ENCODE results near the gene NRSN2. TPM values are rescaled to one million over a fixed set of nuclear protein-coding genes. Genes with fewer than 3 reads are reported as not detected.

The NRSN2 gene
- total RNA-seq, 1 experiment from 2014 or later, result 1.9 TPM

DNA sequence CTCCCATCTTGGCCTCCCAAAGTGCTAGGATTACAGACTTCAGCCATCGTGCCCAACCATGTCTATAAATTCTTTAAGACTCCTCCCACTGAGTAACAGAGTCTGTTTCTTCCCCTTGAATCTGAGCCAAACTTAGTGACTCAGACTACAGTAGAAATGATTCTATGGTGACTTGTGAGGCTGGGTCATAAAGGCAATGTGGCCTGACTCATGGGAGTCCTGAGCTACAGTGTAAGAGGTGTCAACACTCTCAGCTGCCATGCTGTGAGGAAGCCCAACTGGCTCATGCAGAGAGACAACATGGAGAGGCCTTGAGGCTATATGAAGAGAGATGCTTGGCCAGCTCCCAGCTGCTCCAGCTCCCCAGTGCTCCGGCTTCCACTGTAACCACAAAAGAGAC, 5.2 kb upstream of the NRSN2 start:
- DNase-seq (ENCODE audit: low read depth, low spot score) (peak; percentile 94), ATAC-seq (peak; percentile 94)
- POLR2A ChIA-PET, result interaction anchor here (1.1 kb wide), 1 partner anchor 14 kb away, joined by 3 read pairs; no protein-coding TSS in a partner anchor
- H3K27ac ChIP-seq (ENCODE audit: low read depth, low read length), result no peak overlapping the region
- H3K9me3 ChIP-seq (ENCODE audit: control insufficient read depth in 1 of 2, insufficient read depth in 1 of 2, low read depth in 1 of 2, low read length in 2 of 2), result peaks cover 0 to 17% of the 10 kb centered on the region in 2 experiments; a peak in 2 of 4 replicates
- H3K9ac ChIP-seq (ENCODE audit: low read length), result no peak overlapping the region
- no peaks in the 10 kb centered on the region for H3K36me3 ChIP-seq (ENCODE audit: control insufficient read depth in 1 of 2, insufficient read depth in 2 of 2, low read length in 2 of 2)
- RAD21 ChIA-PET (ENCODE audit: low non-redundant PET in 1 of 2, low total read pairs in 2 of 2, uncharacterized antibody in 2 of 2, unreplicated experiment in 2 of 2), result no interaction called here
- H3K9me2 ChIP-seq (ENCODE audit: insufficient read depth), result no peaks in the 10 kb centered on the region
- no peaks in the 10 kb centered on the region for H4K20me1 ChIP-seq (ENCODE audit: insufficient read depth)
- H2AFZ ChIP-seq (ENCODE audit: low read depth, low read length, poor library complexity, severe bottlenecking), result no peak overlapping the region
- H3K4me2 ChIP-seq (ENCODE audit: low read length), result peak overlapping the region; percentile 9; the same call in 1 of the 2 replicates
- H3K27me3 ChIP-seq (ENCODE audit: insufficient read depth, low read length), result no peaks in the 10 kb centered on the region
- H3K4me1 ChIP-seq (ENCODE audit: control insufficient read depth in 1 of 2, insufficient read depth in 2 of 2, low read length in 2 of 2), result peaks cover 5 to 14% of the 10 kb centered on the region in 2 experiments
- no peaks in the 10 kb centered on the region for H3K79me2 ChIP-seq (ENCODE audit: insufficient read depth, low read length)
- BruUV-seq (replicated peaks), result no TSS peak
- CTCF ChIA-PET, result interaction anchor here (1.2 kb wide), 1 partner anchor 12 kb away, joined by 3 read pairs; no protein-coding TSS in a partner anchor
- intact Hi-C loops (cut with micrococcal nuclease), result no loop called here
- H3K4me3 ChIP-seq (replicated peaks in 1 of 2; ENCODE audit: low read depth in 1 of 2, low read length in 2 of 2), result no peak overlapping the region
- TF ChIP-seq TCF7L2 (IDR thresholded peaks at IDR 0.05; ENCODE audit: borderline replicate concordance, extremely low read depth, insufficient read depth, insufficient read length), result no peak
- no peak for TF ChIP-seq RAD21 (IDR thresholded peaks at IDR 0.05; ENCODE audit: low read depth)
- peak; percentile 48; the same call in 1 of the 2 replicates for TF ChIP-seq EGR1 (IDR thresholded peaks at IDR 0.05; ENCODE audit: low read depth)
- TF ChIP-seq POLR2A (IDR thresholded peaks at IDR 0.05; ENCODE audit: borderline replicate concordance, extremely low read depth, insufficient read depth, insufficient read length), result no peak
- TF ChIP-seq, protein P1, sequence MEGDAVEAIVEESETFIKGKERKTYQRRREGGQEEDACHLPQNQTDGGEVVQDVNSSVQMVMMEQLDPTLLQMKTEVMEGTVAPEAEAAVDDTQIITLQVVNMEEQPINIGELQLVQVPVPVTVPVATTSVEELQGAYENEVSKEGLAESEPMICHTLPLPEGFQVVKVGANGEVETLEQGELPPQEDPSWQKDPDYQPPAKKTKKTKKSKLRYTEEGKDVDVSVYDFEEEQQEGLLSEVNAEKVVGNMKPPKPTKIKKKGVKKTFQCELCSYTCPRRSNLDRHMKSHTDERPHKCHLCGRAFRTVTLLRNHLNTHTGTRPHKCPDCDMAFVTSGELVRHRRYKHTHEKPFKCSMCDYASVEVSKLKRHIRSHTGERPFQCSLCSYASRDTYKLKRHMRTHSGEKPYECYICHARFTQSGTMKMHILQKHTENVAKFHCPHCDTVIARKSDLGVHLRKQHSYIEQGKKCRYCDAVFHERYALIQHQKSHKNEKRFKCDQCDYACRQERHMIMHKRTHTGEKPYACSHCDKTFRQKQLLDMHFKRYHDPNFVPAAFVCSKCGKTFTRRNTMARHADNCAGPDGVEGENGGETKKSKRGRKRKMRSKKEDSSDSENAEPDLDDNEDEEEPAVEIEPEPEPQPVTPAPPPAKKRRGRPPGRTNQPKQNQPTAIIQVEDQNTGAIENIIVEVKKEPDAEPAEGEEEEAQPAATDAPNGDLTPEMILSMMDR (IDR thresholded peaks at IDR 0.05 in 2 of 3, conservative IDR thresholded peaks at IDR 0.05 in 1 of 3; ENCODE audit: borderline replicate concordance in 1 of 3, insufficient read depth in 1 of 3, low read depth in 2 of 3, low read length in 2 of 3), result no peak
- no peak; the same call in 1 of the 2 replicates for TF ChIP-seq CEBPB (IDR thresholded peaks at IDR 0.05; ENCODE audit: low read depth)
- TF ChIP-seq SIN3A (IDR thresholded peaks at IDR 0.05; ENCODE audit: low read depth), result peak; percentile 69; the same call in 1 of the 2 replicates
- TF ChIP-seq JUND (IDR thresholded peaks at IDR 0.05), result peak; percentile 83
- TF ChIP-seq EZH2phosphoT487 (IDR thresholded peaks at IDR 0.05; ENCODE audit: borderline replicate concordance), result no peak
- TF ChIP-seq ELF1 (IDR thresholded peaks at IDR 0.05; ENCODE audit: borderline replicate concordance, low read depth), result no peak
- peak; percentile 73 for TF ChIP-seq SP1 (IDR thresholded peaks at IDR 0.05; ENCODE audit: low read depth)
- peak; percentile 95 for TF ChIP-seq YY1 (IDR thresholded peaks at IDR 0.05; ENCODE audit: extremely low read depth, insufficient replicate concordance, low read depth, low read length)
- TF ChIP-seq, protein P2, sequence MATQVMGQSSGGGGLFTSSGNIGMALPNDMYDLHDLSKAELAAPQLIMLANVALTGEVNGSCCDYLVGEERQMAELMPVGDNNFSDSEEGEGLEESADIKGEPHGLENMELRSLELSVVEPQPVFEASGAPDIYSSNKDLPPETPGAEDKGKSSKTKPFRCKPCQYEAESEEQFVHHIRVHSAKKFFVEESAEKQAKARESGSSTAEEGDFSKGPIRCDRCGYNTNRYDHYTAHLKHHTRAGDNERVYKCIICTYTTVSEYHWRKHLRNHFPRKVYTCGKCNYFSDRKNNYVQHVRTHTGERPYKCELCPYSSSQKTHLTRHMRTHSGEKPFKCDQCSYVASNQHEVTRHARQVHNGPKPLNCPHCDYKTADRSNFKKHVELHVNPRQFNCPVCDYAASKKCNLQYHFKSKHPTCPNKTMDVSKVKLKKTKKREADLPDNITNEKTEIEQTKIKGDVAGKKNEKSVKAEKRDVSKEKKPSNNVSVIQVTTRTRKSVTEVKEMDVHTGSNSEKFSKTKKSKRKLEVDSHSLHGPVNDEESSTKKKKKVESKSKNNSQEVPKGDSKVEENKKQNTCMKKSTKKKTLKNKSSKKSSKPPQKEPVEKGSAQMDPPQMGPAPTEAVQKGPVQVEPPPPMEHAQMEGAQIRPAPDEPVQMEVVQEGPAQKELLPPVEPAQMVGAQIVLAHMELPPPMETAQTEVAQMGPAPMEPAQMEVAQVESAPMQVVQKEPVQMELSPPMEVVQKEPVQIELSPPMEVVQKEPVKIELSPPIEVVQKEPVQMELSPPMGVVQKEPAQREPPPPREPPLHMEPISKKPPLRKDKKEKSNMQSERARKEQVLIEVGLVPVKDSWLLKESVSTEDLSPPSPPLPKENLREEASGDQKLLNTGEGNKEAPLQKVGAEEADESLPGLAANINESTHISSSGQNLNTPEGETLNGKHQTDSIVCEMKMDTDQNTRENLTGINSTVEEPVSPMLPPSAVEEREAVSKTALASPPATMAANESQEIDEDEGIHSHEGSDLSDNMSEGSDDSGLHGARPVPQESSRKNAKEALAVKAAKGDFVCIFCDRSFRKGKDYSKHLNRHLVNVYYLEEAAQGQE (IDR thresholded peaks at IDR 0.05; ENCODE audit: low read depth), result no peak
- TF ChIP-seq FOSL1 (IDR thresholded peaks at IDR 0.05; ENCODE audit: low read depth), result peak; percentile 86
- no peak for TF ChIP-seq ZNF274 (IDR thresholded peaks at IDR 0.05; ENCODE audit: low read depth, low read length)
- no peak for TF ChIP-seq EZH2 (IDR thresholded peaks at IDR 0.05)
- peak; percentile 100 for TF ChIP-seq CBX3 (IDR thresholded peaks at IDR 0.05; ENCODE audit: low read depth)
- TF ChIP-seq, protein P3, sequence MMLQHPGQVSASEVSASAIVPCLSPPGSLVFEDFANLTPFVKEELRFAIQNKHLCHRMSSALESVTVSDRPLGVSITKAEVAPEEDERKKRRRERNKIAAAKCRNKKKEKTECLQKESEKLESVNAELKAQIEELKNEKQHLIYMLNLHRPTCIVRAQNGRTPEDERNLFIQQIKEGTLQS (IDR thresholded peaks at IDR 0.05), result no peak; the same call in 1 of the 2 replicates
- TF ChIP-seq, protein P4, sequence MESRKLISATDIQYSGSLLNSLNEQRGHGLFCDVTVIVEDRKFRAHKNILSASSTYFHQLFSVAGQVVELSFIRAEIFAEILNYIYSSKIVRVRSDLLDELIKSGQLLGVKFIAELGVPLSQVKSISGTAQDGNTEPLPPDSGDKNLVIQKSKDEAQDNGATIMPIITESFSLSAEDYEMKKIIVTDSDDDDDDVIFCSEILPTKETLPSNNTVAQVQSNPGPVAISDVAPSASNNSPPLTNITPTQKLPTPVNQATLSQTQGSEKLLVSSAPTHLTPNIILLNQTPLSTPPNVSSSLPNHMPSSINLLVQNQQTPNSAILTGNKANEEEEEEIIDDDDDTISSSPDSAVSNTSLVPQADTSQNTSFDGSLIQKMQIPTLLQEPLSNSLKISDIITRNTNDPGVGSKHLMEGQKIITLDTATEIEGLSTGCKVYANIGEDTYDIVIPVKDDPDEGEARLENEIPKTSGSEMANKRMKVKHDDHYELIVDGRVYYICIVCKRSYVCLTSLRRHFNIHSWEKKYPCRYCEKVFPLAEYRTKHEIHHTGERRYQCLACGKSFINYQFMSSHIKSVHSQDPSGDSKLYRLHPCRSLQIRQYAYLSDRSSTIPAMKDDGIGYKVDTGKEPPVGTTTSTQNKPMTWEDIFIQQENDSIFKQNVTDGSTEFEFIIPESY (IDR thresholded peaks at IDR 0.05; ENCODE audit: extremely low read depth, insufficient replicate concordance, low read length), result no peak
- TF ChIP-seq, protein P5, sequence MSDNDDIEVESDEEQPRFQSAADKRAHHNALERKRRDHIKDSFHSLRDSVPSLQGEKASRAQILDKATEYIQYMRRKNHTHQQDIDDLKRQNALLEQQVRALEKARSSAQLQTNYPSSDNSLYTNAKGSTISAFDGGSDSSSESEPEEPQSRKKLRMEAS (IDR thresholded peaks at IDR 0.05), result peak; percentile 98
- peak; percentile 68 for TF ChIP-seq SRF (IDR thresholded peaks at IDR 0.05; ENCODE audit: low read depth)
